Measurements from ENCODE around the gene TSPAN9.

TSPAN9 gene

DNA sequence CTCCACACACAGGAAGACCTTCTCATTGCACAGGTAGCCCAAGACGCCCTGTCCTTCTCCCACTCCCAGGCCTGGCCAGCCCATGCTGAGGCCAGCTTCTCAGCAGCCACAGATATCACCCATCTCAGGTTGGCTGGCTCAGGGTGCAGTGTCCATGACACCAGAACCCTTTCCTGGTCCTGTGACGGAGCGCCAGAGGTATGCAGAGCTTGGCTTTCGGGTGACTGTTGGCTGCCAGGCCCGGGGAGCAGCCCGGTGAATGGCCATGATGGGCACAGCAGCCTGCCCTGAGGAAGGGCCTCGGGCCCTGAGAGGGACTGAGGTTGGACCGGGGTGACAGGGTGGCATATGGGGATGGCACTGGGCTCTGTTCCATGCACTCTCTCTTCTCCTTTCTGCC, 173.4 kb downstream of the TSPAN9 start:
- Histone ChIP-seq H3K9ac (ENCODE audit: low read length) (no peak overlapping the region), H3K27me3 (ENCODE audit: low read length) (no peaks in the 10 kb centered on the region), H3K9me3 (ENCODE audit: insufficient read depth, low read length) (no peaks in the 10 kb centered on the region), H3K27ac (ENCODE audit: low read depth, low read length) (no peak overlapping the region), H4K20me1 (ENCODE audit: low read depth, low read length) (no peaks in the 10 kb centered on the region), H3K4me2 (ENCODE audit: low read depth, low read length, poor library complexity, severe bottlenecking) (no peak overlapping the region), H3K4me3 (ENCODE audit: insufficient read depth, low read length, poor library complexity, severe bottlenecking) (no peak overlapping the region), H3K36me3 (ENCODE audit: low read length) (no peaks in the 10 kb centered on the region), H3K9me2 (replicated peaks; ENCODE audit: insufficient read depth, low read length) (no peaks in the 10 kb centered on the region), H3F3A (ENCODE audit: insufficient read depth) (no peaks in the 10 kb centered on the region), H3K79me2 (ENCODE audit: insufficient read depth, low read length) (no peaks in the 10 kb centered on the region), H2AFZ (ENCODE audit: low read depth, low read length, severe bottlenecking) (no peak overlapping the region)
- TF ChIP-seq, protein P1, sequence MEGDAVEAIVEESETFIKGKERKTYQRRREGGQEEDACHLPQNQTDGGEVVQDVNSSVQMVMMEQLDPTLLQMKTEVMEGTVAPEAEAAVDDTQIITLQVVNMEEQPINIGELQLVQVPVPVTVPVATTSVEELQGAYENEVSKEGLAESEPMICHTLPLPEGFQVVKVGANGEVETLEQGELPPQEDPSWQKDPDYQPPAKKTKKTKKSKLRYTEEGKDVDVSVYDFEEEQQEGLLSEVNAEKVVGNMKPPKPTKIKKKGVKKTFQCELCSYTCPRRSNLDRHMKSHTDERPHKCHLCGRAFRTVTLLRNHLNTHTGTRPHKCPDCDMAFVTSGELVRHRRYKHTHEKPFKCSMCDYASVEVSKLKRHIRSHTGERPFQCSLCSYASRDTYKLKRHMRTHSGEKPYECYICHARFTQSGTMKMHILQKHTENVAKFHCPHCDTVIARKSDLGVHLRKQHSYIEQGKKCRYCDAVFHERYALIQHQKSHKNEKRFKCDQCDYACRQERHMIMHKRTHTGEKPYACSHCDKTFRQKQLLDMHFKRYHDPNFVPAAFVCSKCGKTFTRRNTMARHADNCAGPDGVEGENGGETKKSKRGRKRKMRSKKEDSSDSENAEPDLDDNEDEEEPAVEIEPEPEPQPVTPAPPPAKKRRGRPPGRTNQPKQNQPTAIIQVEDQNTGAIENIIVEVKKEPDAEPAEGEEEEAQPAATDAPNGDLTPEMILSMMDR (IDR thresholded peaks at IDR 0.05; ENCODE audit: insufficient read depth, low read length, poor library complexity, severe bottlenecking) = no peak
- TF ChIP-seq EZH2phosphoT487 (conservative IDR thresholded peaks at IDR 0.05; ENCODE audit: low read length) = no peak

DNA sequence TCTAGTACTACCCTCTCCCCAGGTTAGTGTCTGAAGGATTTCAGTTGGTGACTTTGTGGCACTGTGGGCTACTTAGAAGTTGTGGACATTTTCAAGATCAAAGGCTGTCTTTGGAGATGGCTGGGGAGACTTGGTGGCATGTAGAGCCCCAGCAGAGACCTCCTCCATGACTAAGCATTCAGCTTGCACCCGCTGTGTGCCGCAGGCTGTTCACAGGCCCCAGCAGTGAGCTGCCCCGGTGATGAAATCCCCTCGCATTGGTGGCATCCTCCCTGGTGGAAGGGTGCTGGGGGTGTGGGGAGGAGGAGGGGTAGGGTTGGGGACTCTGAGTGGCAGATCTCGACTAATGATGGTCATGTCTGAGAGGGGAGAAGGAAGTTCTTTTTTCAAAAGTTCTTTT, 173.9 kb downstream of the TSPAN9 start:
- H3K9ac ChIP-seq (ENCODE audit: low read length) = no peak overlapping the region
- H3K27me3 ChIP-seq (ENCODE audit: low read length) = no peaks in the 10 kb centered on the region

DNA sequence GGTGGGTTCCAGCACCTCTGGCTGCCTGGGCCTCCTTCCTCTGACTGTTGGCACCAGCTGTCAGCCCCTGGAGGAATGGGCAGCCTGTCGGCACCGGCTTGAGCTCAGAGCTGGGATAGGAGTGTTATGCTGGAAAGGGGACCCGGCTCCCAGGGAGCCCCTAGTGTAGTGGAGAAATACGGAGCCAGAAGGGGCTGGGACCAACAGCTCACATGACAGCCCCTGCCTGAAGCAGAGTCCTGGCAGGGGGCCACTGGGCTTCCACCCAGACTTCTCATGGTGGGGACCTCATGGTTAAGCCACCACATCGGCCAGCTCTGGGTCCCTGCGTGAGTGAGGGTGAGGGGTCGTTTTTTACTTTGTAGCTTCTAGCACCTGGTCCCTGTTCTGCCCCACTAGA, 174.5 kb downstream of the TSPAN9 start:
- no peak overlapping the region for H3K4me2 ChIP-seq (ENCODE audit: low read depth, low read length, poor library complexity, severe bottlenecking)
- H3K9me3 ChIP-seq (ENCODE audit: insufficient read depth, low read length) = no peaks in the 10 kb centered on the region
- no peaks in the 10 kb centered on the region for H4K20me1 ChIP-seq (ENCODE audit: low read depth, low read length)
- no peaks in the 10 kb centered on the region for H3K79me2 ChIP-seq (ENCODE audit: insufficient read depth, low read length)
- H3K4me3 ChIP-seq (ENCODE audit: insufficient read depth, low read length, poor library complexity, severe bottlenecking) = no peak overlapping the region
- no peaks in the 10 kb centered on the region for H3K9me2 ChIP-seq (replicated peaks; ENCODE audit: insufficient read depth, low read length)
- no peaks in the 10 kb centered on the region for H3F3A ChIP-seq (ENCODE audit: insufficient read depth)
- no peak overlapping the region for H2AFZ ChIP-seq (ENCODE audit: low read depth, low read length, severe bottlenecking)
- no peak overlapping the region for H3K27ac ChIP-seq (ENCODE audit: low read depth, low read length)
- H3K9ac ChIP-seq (ENCODE audit: low read length) = no peak overlapping the region
- no peaks in the 10 kb centered on the region for H3K27me3 ChIP-seq (ENCODE audit: low read length)
- no peaks in the 10 kb centered on the region for H3K36me3 ChIP-seq (ENCODE audit: low read length)
- TF ChIP-seq, protein P1 (IDR thresholded peaks at IDR 0.05; ENCODE audit: insufficient read depth, low read length, poor library complexity, severe bottlenecking) = no peak

More for the DNA sequence above, 173.9 kb downstream of the TSPAN9 start:
- Histone ChIP-seq H3K9me2 (replicated peaks; ENCODE audit: insufficient read depth, low read length) (no peaks in the 10 kb centered on the region), H3F3A (ENCODE audit: insufficient read depth) (no peaks in the 10 kb centered on the region), H3K36me3 (ENCODE audit: low read length) (no peaks in the 10 kb centered on the region), H2AFZ (ENCODE audit: low read depth, low read length, severe bottlenecking) (no peak overlapping the region), H3K4me3 (ENCODE audit: insufficient read depth, low read length, poor library complexity, severe bottlenecking) (no peak overlapping the region), H3K4me2 (ENCODE audit: low read depth, low read length, poor library complexity, severe bottlenecking) (no peak overlapping the region), H3K9me3 (ENCODE audit: insufficient read depth, low read length) (no peaks in the 10 kb centered on the region), H4K20me1 (ENCODE audit: low read depth, low read length) (no peaks in the 10 kb centered on the region), H3K79me2 (ENCODE audit: insufficient read depth, low read length) (no peaks in the 10 kb centered on the region), H3K27ac (ENCODE audit: low read depth, low read length) (no peak overlapping the region)
- TF ChIP-seq, protein P1 (IDR thresholded peaks at IDR 0.05; ENCODE audit: insufficient read depth, low read length, poor library complexity, severe bottlenecking) = no peak
- no peak for TF ChIP-seq EZH2phosphoT487 (conservative IDR thresholded peaks at IDR 0.05; ENCODE audit: low read length)

Measured in SU-DHL-6 (cell line).